Fibroblast of skin of right quadriceps (primary cell): ENCODE data around the gene SLC34A1.

Experiments used
- DNase-seq: peaks from one replicate; pipeline ENCODE4 v3.0.0-alpha.2; 2013

The SLC34A1 gene

GRCh38 chr5:177389241-177390169, 5.3 kb downstream of the SLC34A1 start:
- peak; percentile 76 for DNase-seq

- peak; percentile 82 for DNase-seq
Observed at GRCh38 chr5:177390363-177391300, 6.4 kb downstream of the SLC34A1 start.

- DNase-seq: no peak
Observed at GRCh38 chr5:177392765-177393164, 8.5 kb downstream of the SLC34A1 start.

- no peak for DNase-seq
Observed at GRCh38 chr5:177393206-177393765, 9.1 kb downstream of the SLC34A1 start.

GRCh38 chr5:177393990-177394389, 9.8 kb downstream of the SLC34A1 start:
- no peak for DNase-seq

- DNase-seq: no peak
Observed at GRCh38 chr5:177396078-177396477, 11.8 kb downstream of the SLC34A1 start.

- no peak for DNase-seq
Observed at GRCh38 chr5:177396807-177397206, 12.6 kb downstream of the SLC34A1 start.

GRCh38 chr5:177397875-177398390, 13.7 kb downstream of the SLC34A1 start:
- no peak for DNase-seq

- peak; percentile 49 for DNase-seq
Observed at GRCh38 chr5:177399997-177400868, 16.0 kb downstream of the SLC34A1 start, which contains the start of gene PFN3. Gene PFN3 (minus strand): TSS chr5:177400661. CDS start chr5:177400576, 85 bp downstream.

GRCh38 chr5:177402271-177403043, 18.2 kb downstream of the SLC34A1 start:
- DNase-seq: peak; percentile 44

GRCh38 chr5:177403102-177403791, 19.0 kb downstream of the SLC34A1 start:
- no peak for DNase-seq

GRCh38 chr5:177403792-177404640, 19.8 kb downstream of the SLC34A1 start:
- DNase-seq: peak; percentile 67

- no peak for DNase-seq
Observed at GRCh38 chr5:177404641-177405179, 20.5 kb downstream of the SLC34A1 start.

- DNase-seq: no peak
Observed at GRCh38 chr5:177405312-177405711, 21.1 kb downstream of the SLC34A1 start.

GRCh38 chr5:177405805-177406204, 21.6 kb downstream of the SLC34A1 start:
- DNase-seq: no peak

GRCh38 chr5:177409043-177409801, 25.0 kb downstream of the SLC34A1 start, which contains the start of gene F12:
Gene F12 (minus strand): TSS chr5:177409564. CDS start chr5:177409527, 37 bp downstream.
- DNase-seq: no peak

GRCh38 chr5:177410575-177410974, 26.3 kb downstream of the SLC34A1 start:
- DNase-seq: no peak

GRCh38 chr5:177412603-177413233, 28.5 kb downstream of the SLC34A1 start:
- no peak for DNase-seq
